ENCODE measurements around the gene PPP1R7. TPM values are rescaled to one million over a fixed set of nuclear protein-coding genes. Genes with fewer than 3 reads are reported as not detected.

Gene PPP1R7
- total and polyA plus RNA-seq, 2 donors from 2014 or later = 64.6 to 94.9 TPM

GRCh38 chr2:241125626-241126025 lies 24.6 kb upstream of the PPP1R7 start:
- no peaks in the 10 kb centered on the region for H3K27me3 ChIP-seq (ENCODE audit: control insufficient read depth, insufficient read depth, low read length)
- peak in 2 of 5 donors; percentile 24 to 41 for DNase-seq
- no peaks in the 10 kb centered on the region for H3K9me3 ChIP-seq (ENCODE audit: control insufficient read depth in 2 of 3, insufficient read depth in 1 of 3, low read length in 3 of 3)
- no peak overlapping the region for H3K4me3 ChIP-seq (ENCODE audit: low read length in 3 of 3)
- H3K4me1 ChIP-seq (ENCODE audit: control insufficient read depth in 2 of 3, insufficient read depth in 2 of 3, low read depth in 1 of 3, low read length in 3 of 3) = no peaks in the 10 kb centered on the region
- no peaks in the 10 kb centered on the region for H3K36me3 ChIP-seq (ENCODE audit: control insufficient read depth in 2 of 3, insufficient read depth in 3 of 3, low read length in 3 of 3)
- intact Hi-C loops (cut with DNase I) = no loop called here
- H3K9ac ChIP-seq (ENCODE audit: low read length in 3 of 3) = no peak overlapping the region
- FAIRE-seq = no peak
- TF ChIP-seq CTCF (IDR thresholded peaks at IDR 0.05; ENCODE audit: borderline replicate concordance, extremely low read depth, insufficient read depth) = no peak
- no peak overlapping the region for H3K27ac ChIP-seq (ENCODE audit: low read depth in 2 of 2, low read length in 2 of 2)

GRCh38 chr2:241126201-241126611 lies 24.1 kb upstream of the PPP1R7 start:
- no peak for FAIRE-seq
- no peaks in the 10 kb centered on the region for H3K36me3 ChIP-seq (ENCODE audit: control insufficient read depth in 2 of 3, insufficient read depth in 3 of 3, low read length in 3 of 3)
- no peaks in the 10 kb centered on the region for H3K4me1 ChIP-seq (ENCODE audit: control insufficient read depth in 2 of 3, insufficient read depth in 2 of 3, low read depth in 1 of 3, low read length in 3 of 3)
- intact Hi-C loops (cut with DNase I) = no loop called here
- no peak for TF ChIP-seq CTCF (IDR thresholded peaks at IDR 0.05; ENCODE audit: borderline replicate concordance, extremely low read depth, insufficient read depth)
- H3K4me3 ChIP-seq (ENCODE audit: low read length in 3 of 3) = no peak overlapping the region
- H3K27ac ChIP-seq (ENCODE audit: low read depth in 2 of 2, low read length in 2 of 2) = no peak overlapping the region
- H3K9ac ChIP-seq (ENCODE audit: low read length in 3 of 3) = no peak overlapping the region
- no peaks in the 10 kb centered on the region for H3K27me3 ChIP-seq (ENCODE audit: control insufficient read depth, insufficient read depth, low read length)
- no peaks in the 10 kb centered on the region for H3K9me3 ChIP-seq (ENCODE audit: control insufficient read depth in 2 of 3, insufficient read depth in 1 of 3, low read length in 3 of 3)
- DNase-seq = peak in 2 of 5 donors; percentile 18 to 62

- H3K9ac ChIP-seq (ENCODE audit: low read length in 3 of 3) = no peak overlapping the region
- DNase-seq = peak in 2 of 5 donors; percentile 11 to 73
- TF ChIP-seq CTCF (IDR thresholded peaks at IDR 0.05; ENCODE audit: borderline replicate concordance, extremely low read depth, insufficient read depth) = no peak
- no peaks in the 10 kb centered on the region for H3K4me1 ChIP-seq (ENCODE audit: control insufficient read depth in 2 of 3, insufficient read depth in 2 of 3, low read depth in 1 of 3, low read length in 3 of 3)
- H3K36me3 ChIP-seq (ENCODE audit: control insufficient read depth in 2 of 3, insufficient read depth in 3 of 3, low read length in 3 of 3) = no peaks in the 10 kb centered on the region
- no peaks in the 10 kb centered on the region for H3K9me3 ChIP-seq (ENCODE audit: control insufficient read depth in 2 of 3, insufficient read depth in 1 of 3, low read length in 3 of 3)
- intact Hi-C loops (cut with DNase I) = no loop called here
- H3K27me3 ChIP-seq (ENCODE audit: control insufficient read depth, insufficient read depth, low read length) = no peaks in the 10 kb centered on the region
- no peak overlapping the region for H3K4me3 ChIP-seq (ENCODE audit: low read length in 3 of 3)
- H3K27ac ChIP-seq (ENCODE audit: low read depth in 2 of 2, low read length in 2 of 2) = no peak overlapping the region
- no peak for FAIRE-seq
These were observed 23.5 kb upstream of the PPP1R7 start for GRCh38 chr2:241126771-241127202.

GRCh38 chr2:241128266-241128665 lies 22.0 kb upstream of the PPP1R7 start:
- no peak overlapping the region for H3K4me3 ChIP-seq (ENCODE audit: low read length in 3 of 3)
- no peaks in the 10 kb centered on the region for H3K4me1 ChIP-seq (ENCODE audit: control insufficient read depth in 2 of 3, insufficient read depth in 2 of 3, low read depth in 1 of 3, low read length in 3 of 3)
- H3K36me3 ChIP-seq (ENCODE audit: control insufficient read depth in 2 of 3, insufficient read depth in 3 of 3, low read length in 3 of 3) = no peaks in the 10 kb centered on the region
- no peak for FAIRE-seq
- intact Hi-C loops (cut with DNase I) = no loop called here
- no peak overlapping the region for H3K27ac ChIP-seq (ENCODE audit: low read depth in 2 of 2, low read length in 2 of 2)
- H3K9ac ChIP-seq (ENCODE audit: low read length in 3 of 3) = no peak overlapping the region
- H3K9me3 ChIP-seq (ENCODE audit: control insufficient read depth in 2 of 3, insufficient read depth in 1 of 3, low read length in 3 of 3) = no peaks in the 10 kb centered on the region
- no peaks in the 10 kb centered on the region for H3K27me3 ChIP-seq (ENCODE audit: control insufficient read depth, insufficient read depth, low read length)
- DNase-seq = peak in 2 of 5 donors; percentile 10 to 51
- no peak for TF ChIP-seq CTCF (IDR thresholded peaks at IDR 0.05; ENCODE audit: borderline replicate concordance, extremely low read depth, insufficient read depth)

Measured in kidney (tissue), 14 donors.